Glomerular visceral epithelial cell (primary cell): Measurements from ENCODE around the gene CXADR.
"Not testable (repeated sequence)": the region's sequence is repeated elsewhere in the genome, so short reads cannot be mapped to it uniquely, and the experiment has no call there.

Source experiments
- DNase-seq: peaks from one replicate; pipeline ENCODE4 v3.0.0-alpha.2; 2016; ENCODE audit errors: extremely low spot score

The CXADR gene

GRCh38 chr21:17502985-17503384 lies 9.9 kb upstream of the CXADR start:
- not testable (repeated sequence) for DNase-seq

- no peak for DNase-seq
These were observed 5.9 kb upstream of the CXADR start for GRCh38 chr21:17506951-17507350.

DNA sequence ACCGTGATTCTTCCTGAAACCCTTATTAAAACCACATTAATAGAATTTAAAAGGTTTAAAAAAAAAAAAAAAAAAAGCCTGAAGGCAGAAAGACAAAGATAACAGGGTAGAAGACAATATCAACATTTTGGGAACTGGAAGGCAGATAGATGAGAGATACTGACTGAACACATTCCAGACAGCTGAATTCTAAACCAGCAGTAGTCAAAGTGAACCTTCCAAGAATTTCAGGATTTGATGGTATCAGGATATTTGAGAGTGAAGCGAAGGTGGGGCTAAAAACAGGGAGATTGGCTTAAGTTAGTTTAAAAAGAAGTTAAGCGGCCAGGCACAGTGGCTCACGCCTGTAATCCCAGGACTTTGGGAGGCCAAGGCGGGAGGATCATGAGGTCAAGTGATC lies 5.3 kb upstream of the CXADR start:
- DNase-seq: no peak

- DNase-seq: peak; percentile 4
These were observed 626 bp downstream of the CXADR start for GRCh38 chr21:17513214-17514123.

- no peak for DNase-seq
These were observed 1.4 kb downstream of the CXADR start for GRCh38 chr21:17514124-17514845.

- not testable (repeated sequence) for DNase-seq
These were observed 4.2 kb downstream of the CXADR start for GRCh38 chr21:17517008-17517407.

- DNase-seq: no peak
These were observed 6.4 kb downstream of the CXADR start for GRCh38 chr21:17519208-17519738.

DNA sequence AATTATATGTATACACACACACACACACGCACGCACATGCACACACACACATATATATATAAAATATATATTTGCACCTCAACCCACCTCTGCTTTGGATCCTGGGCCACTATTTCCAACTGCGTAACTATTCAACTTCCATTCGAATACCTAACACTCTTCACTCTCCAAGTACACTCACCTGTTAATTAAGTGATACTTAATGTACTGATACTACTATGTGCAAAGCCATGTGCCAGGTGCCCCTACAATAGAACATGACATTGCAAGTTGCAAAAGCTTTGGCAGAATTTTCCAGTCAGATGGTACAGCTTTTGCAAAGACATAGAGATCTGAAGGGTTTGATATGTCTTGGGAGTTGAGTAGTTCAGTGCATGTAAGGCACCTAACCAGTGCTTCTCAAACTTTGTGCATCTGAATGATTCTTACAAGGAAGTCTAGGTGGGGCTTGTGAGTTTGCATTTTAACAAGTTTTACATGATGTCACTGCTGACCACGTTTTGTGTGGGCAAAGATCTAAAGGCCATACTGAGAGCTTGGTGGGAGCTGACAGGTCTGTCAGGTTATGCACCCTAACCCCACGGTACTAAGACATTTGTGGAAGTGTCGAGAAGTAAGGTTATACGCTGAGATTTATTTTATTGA lies 7.2 kb downstream of the CXADR start:
- DNase-seq: no peak

GRCh38 chr21:17523007-17523451 lies 10.2 kb downstream of the CXADR start:
- no peak for DNase-seq

DNA sequence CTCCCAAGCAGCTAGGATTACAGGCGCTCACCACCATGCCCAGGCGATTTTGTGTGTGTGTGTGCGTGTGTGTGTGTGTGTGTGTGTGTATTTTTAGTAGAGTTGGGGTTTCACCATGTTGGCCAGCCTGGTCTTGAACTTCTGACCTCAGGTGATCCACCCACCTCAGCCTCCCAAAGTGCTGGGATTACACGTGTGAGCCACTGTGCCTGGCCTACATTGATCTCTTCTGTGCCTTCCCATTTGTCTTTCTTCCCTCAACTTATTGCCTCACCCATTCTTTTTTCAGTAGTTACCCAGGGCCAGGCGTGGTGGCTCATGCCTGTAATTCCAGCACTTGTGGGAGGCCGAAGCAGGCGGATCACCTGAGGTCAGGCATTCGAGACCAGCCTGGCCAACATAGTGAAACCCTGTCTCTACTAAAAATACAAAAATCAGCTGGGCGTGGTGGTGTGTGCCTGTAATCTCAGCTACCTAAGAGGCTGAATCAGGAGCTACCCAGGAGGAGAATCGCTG lies 11.2 kb downstream of the CXADR start:
- DNase-seq: not testable (repeated sequence)

GRCh38 chr21:17524635-17525034 lies 11.8 kb downstream of the CXADR start:
- DNase-seq: no peak

DNA sequence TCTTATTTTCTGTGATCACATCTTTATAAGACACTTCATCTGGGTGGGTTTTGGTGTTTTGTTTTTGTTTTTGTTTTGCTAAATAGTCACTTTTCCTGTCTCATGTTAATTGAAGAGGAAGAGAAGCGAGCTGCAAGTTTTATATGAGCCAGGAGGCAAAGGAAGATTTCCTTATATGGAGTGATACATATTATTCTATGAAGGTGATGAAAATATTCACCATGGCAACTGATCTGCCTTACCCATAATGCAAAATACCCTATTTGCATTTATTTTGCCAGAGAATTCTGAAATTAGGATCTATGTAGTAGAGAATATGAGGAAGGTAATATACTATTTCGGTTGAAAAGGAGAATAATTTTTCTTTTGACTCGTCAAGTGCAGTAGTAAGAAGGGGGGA lies 13.9 kb downstream of the CXADR start:
- no peak for DNase-seq

GRCh38 chr21:17527240-17527639 lies 14.4 kb downstream of the CXADR start:
- DNase-seq: no peak

- no peak for DNase-seq
These were observed 14.9 kb downstream of the CXADR start for GRCh38 chr21:17527711-17528110.

- DNase-seq: no peak
These were observed 16.8 kb downstream of the CXADR start for GRCh38 chr21:17529648-17530047.

GRCh38 chr21:17532292-17532691 lies 19.4 kb downstream of the CXADR start:
- DNase-seq: no peak

DNA sequence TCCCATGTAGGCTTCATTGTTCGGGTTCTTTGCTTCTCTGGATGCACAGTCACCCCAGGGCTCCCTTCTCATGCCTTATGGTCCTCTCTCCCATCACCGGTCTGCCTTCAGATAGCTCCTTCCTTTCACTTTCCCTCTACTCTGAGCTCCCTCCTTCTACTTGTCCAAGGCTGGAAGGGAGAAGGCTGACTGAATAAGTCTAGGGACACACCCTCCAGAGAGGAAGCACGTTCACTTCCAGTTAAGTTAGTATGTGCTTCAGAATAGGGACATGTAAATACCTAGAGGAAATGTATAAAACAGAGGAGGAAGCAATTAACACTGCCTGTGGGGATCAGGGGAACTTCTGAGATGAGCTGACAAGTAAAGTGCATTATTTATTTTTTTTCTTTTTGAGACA lies 23.5 kb downstream of the CXADR start:
- DNase-seq: no peak

DNA sequence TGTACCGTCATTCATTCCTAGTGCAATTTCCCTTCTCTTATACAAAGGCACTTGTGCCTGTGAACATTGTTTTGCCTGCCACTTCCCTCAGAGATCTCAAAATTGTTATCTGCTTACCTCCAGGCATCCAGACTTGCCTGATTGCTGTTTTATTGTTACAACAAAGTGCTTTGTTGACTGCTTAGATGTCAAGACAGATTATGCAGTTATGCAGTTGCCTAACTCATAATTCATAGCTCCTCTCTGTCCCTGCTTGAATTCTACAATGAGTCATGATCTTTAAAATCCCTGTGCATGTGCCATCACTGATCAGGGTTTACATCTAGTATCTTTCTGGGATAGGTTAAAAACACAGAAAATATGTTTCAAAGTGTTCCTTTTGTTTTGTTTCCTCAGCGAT lies 24.5 kb downstream of the CXADR start:
- DNase-seq: no peak

- DNase-seq: no peak
These were observed 25.7 kb downstream of the CXADR start for GRCh38 chr21:17538576-17538975.

DNA sequence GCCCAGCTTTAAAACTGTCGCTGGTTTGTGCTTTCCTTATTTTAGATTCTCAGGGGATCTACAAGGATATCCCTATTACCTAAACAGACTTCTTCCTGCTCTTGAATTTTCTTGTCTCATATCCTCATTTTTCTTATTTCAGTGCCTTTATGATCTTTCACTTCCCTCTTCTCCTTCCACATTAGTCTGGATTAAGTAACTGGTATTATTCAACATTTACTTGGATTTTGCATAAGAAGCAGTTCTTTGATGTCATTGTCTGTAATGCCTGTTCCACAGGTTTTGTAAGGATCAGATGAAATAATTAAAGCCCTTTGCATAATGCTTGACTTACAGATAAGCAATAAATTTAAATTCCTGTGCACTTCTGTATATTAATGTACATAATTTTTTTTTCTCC lies 26.5 kb downstream of the CXADR start:
- DNase-seq: no peak

- DNase-seq: no peak
These were observed 27.0 kb downstream of the CXADR start for GRCh38 chr21:17539743-17540341.

DNA sequence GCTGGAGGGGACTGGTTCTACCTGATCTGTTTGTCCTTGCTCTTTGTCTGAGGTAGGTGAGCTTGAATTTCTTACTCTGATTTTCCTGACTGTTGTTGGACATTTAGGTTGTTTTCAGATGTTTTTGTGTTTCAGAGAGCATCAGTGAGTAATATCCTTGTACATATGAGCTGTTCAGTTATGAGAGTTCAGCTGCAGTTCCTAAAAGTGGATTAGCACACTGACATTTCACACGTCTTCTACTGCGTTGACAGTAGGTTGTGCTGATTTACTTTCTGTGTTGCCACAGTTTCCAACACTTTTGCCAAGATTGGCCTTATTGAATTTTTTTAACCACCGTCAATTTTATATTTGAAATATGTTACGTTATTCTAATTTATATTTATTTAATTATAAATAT lies 27.7 kb downstream of the CXADR start:
- no peak for DNase-seq
